ENCODE results near the gene VPS37B. TPM values are rescaled to one million over a fixed set of nuclear protein-coding genes. Genes with fewer than 3 reads are reported as not detected.

VPS37B gene
- total RNA-seq, result 19.7 and 21.7 TPM in 2 replicates

GRCh38 chr12:122895704-122896636 is at the start of gene VPS37B:
Gene VPS37B (minus strand): TSS chr12:122896124. CDS start chr12:122896062, 62 bp downstream.

GRCh38 chr12:122834921-122835749 is 60.8 kb downstream of the VPS37B start, which contains the start of gene HIP1R:
Gene HIP1R (plus strand): TSS chr12:122835457. CDS start chr12:122835551, 94 bp downstream.

Other genes with a start within 250 kb of the VPS37B start
- under 0.01 TPM in 2 replicates for gene HCAR2, start 192.8 kb downstream of the VPS37B start, total RNA-seq
- not detected in 2 replicates for gene HCAR3, start 179.3 kb downstream of the VPS37B start, total RNA-seq
- 1.1 and 2.2 TPM in 2 replicates for gene HCAR1, start 165.3 kb downstream of the VPS37B start, total RNA-seq
- 26.1 and 35.2 TPM in 2 replicates for gene DENR, start 143.3 kb downstream of the VPS37B start, total RNA-seq
- gene CCDC62, start 121.6 kb downstream of the VPS37B start, total RNA-seq, result 0.39 and 0.73 TPM in 2 replicates
- gene HIP1R, start 60.7 kb downstream of the VPS37B start, total RNA-seq, result 25.7 and 57.7 TPM in 2 replicates
- gene ABCB9, start 70.3 kb upstream of the VPS37B start, total RNA-seq, result 9.6 and 10.2 TPM in 2 replicates
- 8.5 and 12.1 TPM in 2 replicates for gene OGFOD2, start 79.1 kb upstream of the VPS37B start, total RNA-seq
- gene ARL6IP4, start 84.6 kb upstream of the VPS37B start, total RNA-seq, result 118 and 131 TPM in 2 replicates

All from subcutaneous preadipocyte (primary cell).